NCI-H2196 treated with DMSO at 0.1 percent for 48 hours (cell line): ENCODE data around the gene ABLIM3.

Experiments used
- DNase-seq: peaks from one replicate; lab custom pipeline; 2025; ENCODE audit not compliant: unreplicated experiment; lab: John Stamatoyannopoulos, UW

Gene ABLIM3

DNA sequence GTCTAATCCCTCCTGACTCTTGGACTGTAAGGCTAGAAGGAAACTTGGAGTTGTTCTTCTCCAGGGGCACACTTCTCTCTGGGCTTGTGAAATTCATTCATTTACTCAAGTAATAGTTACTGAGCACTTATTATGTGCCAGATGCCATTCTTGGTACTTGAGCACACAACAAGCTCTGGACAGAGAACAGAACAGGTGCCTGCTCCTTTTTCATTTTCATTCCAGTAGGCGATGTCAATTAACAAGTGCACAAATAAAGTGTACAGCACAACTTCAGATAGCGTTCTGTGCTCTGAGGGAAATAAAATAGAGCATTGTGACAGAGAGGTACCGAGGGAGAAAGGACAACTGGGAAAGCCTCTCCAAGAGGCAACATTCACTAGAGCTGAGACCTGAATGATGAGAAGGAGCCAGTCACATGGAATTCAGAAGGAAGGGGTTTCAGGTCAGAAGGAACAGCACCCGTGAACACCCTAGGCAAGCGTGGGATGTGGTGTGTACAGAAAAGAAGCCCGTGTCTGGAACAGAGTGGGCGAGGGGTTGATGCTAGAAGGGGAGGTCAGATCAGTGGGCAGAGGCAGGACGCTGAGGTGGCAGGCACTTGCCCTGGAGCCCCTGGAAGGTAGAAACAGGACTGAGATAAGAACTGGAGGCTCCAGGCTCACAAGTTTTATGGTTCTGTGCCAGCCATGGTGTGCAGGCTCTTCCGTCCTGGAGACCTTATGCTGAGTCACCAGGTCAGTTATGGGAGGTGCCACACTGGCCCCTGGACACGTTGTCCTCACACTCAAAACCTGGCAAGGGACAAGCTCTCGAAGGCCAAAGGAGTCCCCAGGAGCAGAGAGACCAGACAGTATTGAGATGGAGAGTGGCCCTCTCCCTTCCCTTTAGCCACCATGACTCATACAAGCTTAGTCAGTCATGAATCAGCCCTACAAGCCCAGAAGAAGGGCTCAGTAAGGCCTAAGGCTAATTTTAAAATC is 7.2 kb upstream of the ABLIM3 start:
- DNase-seq: no peak

DNA sequence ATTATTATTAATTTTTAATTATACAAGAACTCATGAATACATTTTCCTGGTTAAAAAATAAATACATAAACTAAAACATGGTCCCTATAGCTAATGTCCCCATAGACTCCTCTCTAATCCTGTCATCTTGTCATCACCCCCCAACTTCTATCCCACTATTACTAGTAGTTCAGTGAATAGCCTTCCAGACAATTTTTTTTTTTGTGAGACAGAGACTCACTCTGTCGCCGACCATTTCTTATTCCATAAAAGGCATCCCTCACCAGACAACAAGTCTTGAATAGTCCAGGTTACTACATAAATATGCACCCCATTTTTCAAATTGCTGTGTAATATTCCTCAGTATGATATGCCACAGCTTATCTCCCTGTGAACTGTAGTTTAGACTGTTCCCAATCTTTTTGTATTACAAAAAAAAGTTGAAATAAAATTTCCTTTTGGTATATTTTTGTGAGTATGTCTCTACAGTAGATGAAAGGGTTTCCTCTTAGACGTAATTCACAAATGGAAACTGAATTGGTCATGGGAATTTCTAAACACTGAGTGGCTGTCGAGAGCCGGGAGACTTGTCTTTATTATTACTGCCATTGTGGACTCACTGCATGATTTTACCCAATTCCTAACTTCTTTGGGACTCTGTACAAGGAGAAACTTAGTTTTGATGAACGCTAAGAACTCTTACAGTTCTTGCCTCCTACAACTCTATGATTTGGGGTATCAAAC is 6.4 kb upstream of the ABLIM3 start:
- no peak for DNase-seq

DNA sequence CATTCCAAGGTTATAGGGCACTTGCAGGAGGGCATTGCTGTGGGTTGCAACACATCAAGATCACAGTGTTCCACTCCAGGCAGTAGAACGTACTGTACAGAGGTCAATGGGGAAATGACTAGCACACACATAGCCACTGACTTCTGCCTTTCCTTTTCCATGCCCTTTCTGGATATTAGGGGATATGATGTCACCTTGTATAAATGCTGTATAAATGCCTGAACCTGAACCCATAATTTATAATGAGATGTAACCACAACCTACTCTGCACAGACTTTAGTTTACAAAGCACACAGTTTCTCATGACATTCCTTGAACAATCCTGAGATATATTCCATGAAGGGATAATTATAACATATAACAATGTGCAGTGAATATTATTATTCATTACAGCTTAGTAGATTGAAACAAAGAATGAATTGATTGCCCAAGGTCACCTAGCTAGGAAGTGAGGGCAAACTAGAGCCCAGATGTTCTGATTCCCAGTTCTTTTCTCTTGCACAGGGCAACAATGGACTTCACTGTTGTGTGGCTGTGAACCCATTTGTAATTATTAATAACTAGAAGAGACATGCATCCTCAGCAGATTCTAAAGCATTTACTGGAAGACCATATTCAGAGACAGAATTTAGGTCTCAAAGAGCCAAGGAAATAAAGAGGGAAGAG is 5.6 kb upstream of the ABLIM3 start:
- DNase-seq: no peak

DNA sequence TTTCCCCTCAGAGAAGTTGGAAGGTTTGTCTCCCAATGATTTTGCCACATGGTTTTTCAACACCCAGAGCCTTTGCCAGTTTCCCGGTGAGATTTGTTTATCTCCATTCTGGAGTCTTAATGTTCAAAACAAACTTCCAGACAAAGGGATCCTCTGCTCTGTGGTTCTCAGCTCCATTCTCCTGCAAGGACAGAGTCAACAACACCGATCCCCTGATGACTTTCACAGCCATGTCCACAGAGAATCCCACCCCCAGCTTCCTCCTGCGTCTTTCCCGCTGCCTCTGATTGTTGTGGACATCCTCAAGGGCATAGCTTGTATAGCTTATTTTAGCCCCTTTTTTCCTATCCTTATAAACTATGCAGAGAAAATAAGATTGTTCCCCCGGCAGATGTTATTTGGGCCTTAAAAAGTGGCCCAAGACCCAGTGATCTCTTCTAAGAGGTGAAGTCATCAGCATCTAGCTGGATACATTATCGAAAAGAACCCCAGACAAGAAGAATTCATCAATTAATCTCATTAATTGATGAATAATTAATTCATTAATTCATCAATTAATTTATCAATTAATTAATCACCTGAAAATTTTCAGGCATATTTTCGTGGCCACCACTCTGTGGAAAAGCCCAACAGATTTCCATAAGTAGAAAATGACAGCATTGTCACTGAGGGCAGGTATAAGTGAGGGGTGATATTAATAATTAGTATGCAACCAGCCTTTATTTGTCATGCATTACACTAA is 2.9 kb upstream of the ABLIM3 start:
- DNase-seq: no peak

- DNase-seq: no peak
Measured at GRCh38 chr5:149140197-149141002, 893 bp upstream of the ABLIM3 start.

GRCh38 chr5:149141957-149142851 is 911 bp downstream of the ABLIM3 start:
- DNase-seq: no peak

DNA sequence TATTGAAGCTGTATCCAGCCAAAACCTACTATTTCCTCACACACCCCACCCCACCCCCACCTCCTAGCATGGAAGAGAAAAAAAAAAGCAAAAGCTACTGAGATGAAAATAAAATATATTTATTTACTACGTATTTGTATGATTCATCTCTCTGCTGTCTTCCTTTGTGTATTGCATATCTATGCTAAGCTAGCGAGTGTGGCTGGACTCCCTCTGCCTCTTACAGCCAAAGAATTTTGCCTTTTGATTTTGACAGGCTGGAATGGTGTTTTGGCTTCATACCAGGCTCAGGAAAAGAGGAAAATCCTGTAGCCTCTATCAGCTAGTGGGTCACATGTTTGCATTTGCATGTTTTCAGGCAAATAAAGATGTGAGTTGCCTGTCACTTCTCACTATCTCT is 2.2 kb downstream of the ABLIM3 start:
- DNase-seq: no peak

- no peak for DNase-seq
Measured at GRCh38 chr5:149144637-149145036, 3.3 kb downstream of the ABLIM3 start.

DNA sequence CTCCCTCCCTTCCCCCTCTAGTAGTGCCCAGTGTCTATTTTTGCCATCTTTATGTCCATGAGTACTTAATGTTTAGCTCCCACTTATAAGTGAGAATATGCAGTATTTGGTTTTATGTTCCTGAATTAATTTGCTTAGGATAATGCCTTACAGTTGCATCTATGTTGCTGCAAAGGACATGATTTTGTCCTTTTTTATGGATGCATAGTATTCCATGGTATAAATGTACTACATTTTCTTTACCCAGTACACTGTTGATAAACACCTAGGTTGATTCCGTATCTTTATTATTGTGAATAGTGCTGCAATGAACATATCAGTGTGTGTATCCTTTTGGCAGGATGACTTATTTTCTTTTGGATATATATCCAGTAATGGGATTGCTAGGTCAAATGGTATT is 3.8 kb downstream of the ABLIM3 start:
- no peak for DNase-seq

DNA sequence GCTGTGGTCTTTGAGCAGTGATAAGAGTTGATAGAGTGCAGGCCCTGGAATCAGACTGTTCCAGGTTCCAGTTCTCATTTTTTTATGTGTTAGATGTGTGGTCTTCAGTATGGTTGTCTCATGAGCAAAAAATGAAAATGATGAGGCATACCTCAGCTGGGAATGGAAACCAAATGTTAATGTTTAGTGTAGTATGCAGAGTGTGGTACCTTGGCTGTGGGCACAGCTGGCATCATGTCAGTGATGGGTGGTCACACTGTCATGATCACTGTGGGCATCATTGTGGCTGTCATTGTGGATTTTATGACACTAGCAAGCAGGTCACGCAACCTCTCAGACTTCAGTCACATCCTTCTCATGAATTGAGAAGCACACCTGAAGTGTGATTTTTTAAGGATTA is 6.4 kb downstream of the ABLIM3 start:
- DNase-seq: no peak

GRCh38 chr5:149149942-149150341 is 8.6 kb downstream of the ABLIM3 start:
- DNase-seq: no peak

DNA sequence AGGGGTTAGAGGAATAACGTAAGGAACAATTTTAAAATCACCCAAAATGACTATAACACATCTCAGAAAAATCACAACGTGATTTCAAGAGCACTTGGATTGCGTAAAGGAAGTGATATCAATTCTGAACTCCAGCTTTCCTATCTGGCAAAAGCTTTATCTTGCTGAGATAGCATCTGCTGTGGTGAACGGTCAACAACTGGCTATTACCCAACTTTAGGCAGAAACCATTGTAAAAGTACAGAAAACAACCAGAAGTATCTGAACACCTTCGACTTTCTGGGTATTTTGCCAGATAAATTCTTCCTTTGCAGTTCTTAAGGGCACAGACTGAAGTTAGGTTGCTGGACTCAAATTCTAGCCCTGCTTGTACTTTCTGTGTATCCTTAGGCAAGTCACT is 9.2 kb downstream of the ABLIM3 start:
- DNase-seq: no peak

GRCh38 chr5:149151717-149152116 is 10.4 kb downstream of the ABLIM3 start:
- no peak for DNase-seq

DNA sequence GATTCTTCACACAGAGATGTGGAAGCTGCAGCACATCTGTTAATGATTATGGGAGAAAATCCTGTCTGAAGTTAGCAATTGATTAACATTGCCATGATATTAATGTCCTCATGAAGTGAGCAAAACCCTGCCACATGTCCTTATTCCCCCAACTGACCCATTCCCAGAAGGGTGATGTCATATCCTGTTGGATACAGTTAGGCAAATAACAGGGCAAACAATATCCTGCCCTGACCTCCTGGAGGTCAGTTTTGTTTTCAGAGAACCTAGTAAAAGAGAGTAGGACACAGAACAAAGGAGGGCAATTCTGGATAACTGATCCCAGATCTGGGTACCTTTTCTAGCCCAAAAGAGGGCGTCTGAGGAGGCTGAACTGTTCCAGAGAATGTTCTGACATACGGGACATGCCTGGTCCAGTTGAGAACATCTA is 11.0 kb downstream of the ABLIM3 start:
- no peak for DNase-seq

- no peak for DNase-seq
Measured at GRCh38 chr5:149153193-149153750, 12.0 kb downstream of the ABLIM3 start.

DNA sequence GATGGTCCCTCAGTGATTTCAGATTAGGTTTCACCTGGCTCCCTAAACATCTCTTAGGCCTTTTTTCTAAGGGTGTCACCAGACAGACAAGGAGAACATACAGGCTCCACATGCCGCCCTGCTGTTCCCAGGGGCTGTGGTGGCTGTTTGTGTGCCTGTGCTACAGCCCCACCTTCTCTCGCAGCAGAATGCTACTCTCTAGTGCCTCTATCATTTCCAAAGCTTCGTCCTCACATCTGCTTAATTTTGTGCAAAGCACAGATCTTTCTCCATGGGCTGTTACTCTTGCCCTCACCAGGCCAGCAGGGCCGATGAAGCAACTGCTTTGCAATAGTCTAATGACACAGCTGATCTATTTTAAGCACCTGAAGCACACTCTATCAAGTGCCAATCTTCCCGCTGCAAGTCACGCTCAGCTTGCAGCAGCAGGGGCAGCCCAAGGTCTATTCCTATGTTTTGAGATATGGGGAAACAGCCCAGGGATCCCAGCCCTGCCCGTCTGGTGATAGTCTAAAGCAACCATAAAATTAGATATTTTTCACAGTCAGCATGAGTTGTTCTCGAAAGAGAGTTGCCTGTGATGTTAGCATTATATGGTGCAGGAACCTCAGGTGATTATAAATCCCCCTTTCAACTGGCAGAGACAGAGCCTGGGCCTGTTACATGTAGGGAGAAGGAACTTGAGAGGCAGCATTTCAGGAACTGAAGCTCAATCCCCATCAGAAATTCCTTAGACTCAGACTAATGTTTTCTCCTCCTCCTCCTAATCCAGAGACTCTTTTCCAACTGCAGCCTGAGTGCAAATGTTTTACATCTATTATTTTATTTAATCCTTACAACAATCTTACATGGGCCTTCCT is 12.7 kb downstream of the ABLIM3 start:
- DNase-seq: no peak

DNA sequence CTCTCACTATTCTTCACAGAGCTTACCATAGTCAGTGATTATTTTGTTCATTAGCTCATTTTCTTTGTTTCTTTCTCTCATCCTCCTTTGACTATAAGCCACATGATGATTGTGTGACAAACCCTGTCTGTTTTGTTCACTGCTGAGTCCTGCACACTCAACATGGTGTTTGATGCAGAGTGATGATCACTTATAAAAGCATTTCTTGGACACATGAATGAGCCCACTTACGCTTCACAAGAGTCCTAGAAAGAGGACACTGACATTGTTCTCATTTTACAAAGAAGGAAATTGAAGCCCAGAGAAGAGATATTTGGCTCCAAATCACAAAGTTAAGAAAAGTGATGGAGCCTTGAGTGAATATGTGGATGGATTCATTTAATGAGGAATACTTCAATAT is 13.4 kb downstream of the ABLIM3 start:
- DNase-seq: no peak
